Natural killer cell (primary cell): ENCODE measurements around the gene ZBTB21. TPM values are rescaled to one million over a fixed set of nuclear protein-coding genes. Genes with fewer than 3 reads are reported as not detected.

Experiments
- ATAC-seq, 3 donors: fragments of 150-1000 bp in 2 of 3; fragments of 200-7000 bp in 1 of 3; cut with Tn5 transposase; 1 replicate in 1 of 3; 2 replicates in 2 of 3; pipeline ENCODE4 v1.10.0; 2021; ENCODE audit warnings: mild to moderate bottlenecking in 2 of 3, moderate library complexity in 2 of 3
- DNase-seq, 2 donors: peaks; one replicate each; pipeline versions ENCODE4 v3.0.0 to v3.0.0-alpha.2; 2013 to 2021; ENCODE audit warnings: mixed read lengths in 1 of 2
- H3K27ac ChIP-seq: one replicate; pipeline ENCODE4 v1.5.1; 2013; ENCODE audit warnings: mild to moderate bottlenecking, low read length
- H3K27me3 ChIP-seq: one replicate; pipeline ENCODE4 v1.6.1; 2013; ENCODE audit warnings: low read length; ENCODE audit not compliant: control insufficient read depth, insufficient read depth
- H3K36me3 ChIP-seq: one replicate; pipeline ENCODE4 v1.6.1; 2013; ENCODE audit warnings: low read length; ENCODE audit not compliant: control insufficient read depth, insufficient read depth
- H3K4me1 ChIP-seq: one replicate; pipeline ENCODE4 v1.6.1; 2013; ENCODE audit warnings: low read length; ENCODE audit not compliant: control insufficient read depth, insufficient read depth
- H3K4me3 ChIP-seq: one replicate; pipeline ENCODE4 v1.5.1; 2013; ENCODE audit warnings: low read length
- H3K9me3 ChIP-seq: one replicate; pipeline ENCODE4 v1.6.1; 2013; ENCODE audit warnings: low read length; ENCODE audit not compliant: control insufficient read depth, insufficient read depth
- H3K27ac Mint-ChIP-seq, 2 donors: one replicate each; pipeline ENCODE4 v1.8.0; 2022; ENCODE audit warnings: mild to moderate bottlenecking in 2 of 2, mixed read lengths in 2 of 2, moderate library complexity in 1 of 2
- H3K27me3 Mint-ChIP-seq, 2 donors: one replicate each; pipeline ENCODE4 v1.8.0; 2022; ENCODE audit warnings: low read depth in 2 of 2, mixed read lengths in 2 of 2
- H3K36me3 Mint-ChIP-seq: one replicate; pipeline ENCODE4 v1.8.0; 2022; ENCODE audit warnings: mixed read lengths
- H3K4me1 Mint-ChIP-seq, 2 donors: one replicate each; pipeline ENCODE4 v1.8.0; 2022; ENCODE audit warnings: mixed read lengths in 2 of 2
- H3K4me3 Mint-ChIP-seq: one replicate; pipeline ENCODE4 v1.8.0; 2022; ENCODE audit warnings: mild to moderate bottlenecking, moderate library complexity, mixed read lengths
- H3K9me3 Mint-ChIP-seq, 2 donors: one replicate each; pipeline ENCODE4 v1.8.0; 2022; ENCODE audit warnings: mixed read lengths in 2 of 2
- WGBS: methylation state at CpG from one replicate; pipeline ENCODE4 v1.1.7; 2013; ENCODE audit warnings: missing lambda C conversion rate; ENCODE audit not compliant: insufficient coverage; 5-methylcytosine and 5-hydroxymethylcytosine counted together
- intact Hi-C: fragments of 100-400 bp; cut with micrococcal nuclease; formaldehyde crosslinking; loops from one replicate; pipeline ENCODE4 v1.14.2; 2022
- total RNA-seq, 4 donors: library from RNA; stranded (reverse); fragments of 120-200 nt in 1 of 4; gene quantifications; one replicate each; pipeline versions ENCODE4 v1.2.3 to v1.2.4, GENCODE V29; 2013 to 2022
- TF ChIP-seq, protein P1 (sequence below): fragments of 200-600 bp; IDR thresholded peaks from one replicate; pipeline ENCODE4 v1.8.0; 2022; ENCODE audit warnings: antibody characterized with exemption

Gene ZBTB21
- total RNA-seq, 3 donors from 2014 or later (not counting 1 experiment from before 2014, with no cell fraction given), result 78.2 to 113 (median 100) TPM

DNA sequence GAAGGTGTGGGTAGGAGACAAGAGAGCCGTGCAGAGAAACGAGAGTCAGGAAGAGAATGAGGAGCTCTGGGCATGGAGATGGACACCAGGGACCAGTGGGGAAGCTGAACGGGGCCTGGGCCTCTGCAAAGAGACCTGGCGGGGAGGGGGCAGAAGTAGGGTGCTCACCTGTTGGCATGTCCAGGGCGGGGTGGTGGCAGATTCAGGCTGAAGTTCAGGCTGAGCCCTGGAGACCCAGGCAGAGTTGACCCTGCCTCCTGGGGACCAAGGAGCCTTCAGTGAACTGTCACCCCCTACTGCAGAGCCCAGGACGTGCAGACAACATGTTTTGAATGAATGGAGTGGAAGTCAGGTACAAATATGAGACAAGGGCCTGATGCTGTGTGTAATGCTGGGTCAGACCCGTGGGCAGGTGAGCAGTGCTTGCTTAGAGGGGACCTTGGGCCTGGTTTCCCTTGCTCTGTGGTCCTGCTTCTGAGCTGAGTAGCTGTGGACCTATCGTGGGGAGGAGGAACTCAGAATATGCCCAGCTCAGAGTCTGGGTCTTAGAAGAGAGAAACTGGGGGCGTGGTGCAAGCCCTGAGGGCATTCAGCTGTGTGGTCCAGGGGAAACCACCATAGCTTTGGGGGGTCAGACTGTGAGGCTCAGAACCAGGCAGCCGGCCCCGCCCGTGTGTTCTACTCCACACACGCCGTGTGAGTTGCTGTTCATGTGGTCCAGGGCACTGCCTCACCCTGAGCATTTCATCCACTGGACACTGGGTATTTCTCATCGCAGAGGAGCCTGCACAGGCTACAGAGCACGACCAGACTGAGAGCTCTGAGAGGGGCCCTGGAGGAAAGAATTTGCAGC lies 39.6 kb upstream of the ZBTB21 start:
- no peaks in the 10 kb centered on the region for H3K27me3 ChIP-seq
- no peak overlapping the region for H3K4me3 Mint-ChIP-seq
- no peaks in the 10 kb centered on the region for H3K9me3 Mint-ChIP-seq
- peaks cover 27 to 47% of the 10 kb centered on the region in 2 donors for H3K27me3 Mint-ChIP-seq
- H3K9me3 ChIP-seq, result no peaks in the 10 kb centered on the region
- no peak overlapping the region for H3K27ac ChIP-seq
- no peak overlapping the region for H3K27ac Mint-ChIP-seq
- no peak for ATAC-seq
- H3K4me1 ChIP-seq, result peaks cover 7% of the 10 kb centered on the region
- H3K36me3 Mint-ChIP-seq, result no peaks in the 10 kb centered on the region
- no peak for DNase-seq
- peaks cover 0 to 6% of the 10 kb centered on the region in 2 donors for H3K4me1 Mint-ChIP-seq
- TF ChIP-seq, protein P1, sequence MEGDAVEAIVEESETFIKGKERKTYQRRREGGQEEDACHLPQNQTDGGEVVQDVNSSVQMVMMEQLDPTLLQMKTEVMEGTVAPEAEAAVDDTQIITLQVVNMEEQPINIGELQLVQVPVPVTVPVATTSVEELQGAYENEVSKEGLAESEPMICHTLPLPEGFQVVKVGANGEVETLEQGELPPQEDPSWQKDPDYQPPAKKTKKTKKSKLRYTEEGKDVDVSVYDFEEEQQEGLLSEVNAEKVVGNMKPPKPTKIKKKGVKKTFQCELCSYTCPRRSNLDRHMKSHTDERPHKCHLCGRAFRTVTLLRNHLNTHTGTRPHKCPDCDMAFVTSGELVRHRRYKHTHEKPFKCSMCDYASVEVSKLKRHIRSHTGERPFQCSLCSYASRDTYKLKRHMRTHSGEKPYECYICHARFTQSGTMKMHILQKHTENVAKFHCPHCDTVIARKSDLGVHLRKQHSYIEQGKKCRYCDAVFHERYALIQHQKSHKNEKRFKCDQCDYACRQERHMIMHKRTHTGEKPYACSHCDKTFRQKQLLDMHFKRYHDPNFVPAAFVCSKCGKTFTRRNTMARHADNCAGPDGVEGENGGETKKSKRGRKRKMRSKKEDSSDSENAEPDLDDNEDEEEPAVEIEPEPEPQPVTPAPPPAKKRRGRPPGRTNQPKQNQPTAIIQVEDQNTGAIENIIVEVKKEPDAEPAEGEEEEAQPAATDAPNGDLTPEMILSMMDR, result no peak
- H3K36me3 ChIP-seq, result no peaks in the 10 kb centered on the region
- 81% methylated on average over 16 of the region's 16 CpGs for WGBS
- H3K4me3 ChIP-seq, result no peak overlapping the region
- intact Hi-C loops, result no loop called here

DNA sequence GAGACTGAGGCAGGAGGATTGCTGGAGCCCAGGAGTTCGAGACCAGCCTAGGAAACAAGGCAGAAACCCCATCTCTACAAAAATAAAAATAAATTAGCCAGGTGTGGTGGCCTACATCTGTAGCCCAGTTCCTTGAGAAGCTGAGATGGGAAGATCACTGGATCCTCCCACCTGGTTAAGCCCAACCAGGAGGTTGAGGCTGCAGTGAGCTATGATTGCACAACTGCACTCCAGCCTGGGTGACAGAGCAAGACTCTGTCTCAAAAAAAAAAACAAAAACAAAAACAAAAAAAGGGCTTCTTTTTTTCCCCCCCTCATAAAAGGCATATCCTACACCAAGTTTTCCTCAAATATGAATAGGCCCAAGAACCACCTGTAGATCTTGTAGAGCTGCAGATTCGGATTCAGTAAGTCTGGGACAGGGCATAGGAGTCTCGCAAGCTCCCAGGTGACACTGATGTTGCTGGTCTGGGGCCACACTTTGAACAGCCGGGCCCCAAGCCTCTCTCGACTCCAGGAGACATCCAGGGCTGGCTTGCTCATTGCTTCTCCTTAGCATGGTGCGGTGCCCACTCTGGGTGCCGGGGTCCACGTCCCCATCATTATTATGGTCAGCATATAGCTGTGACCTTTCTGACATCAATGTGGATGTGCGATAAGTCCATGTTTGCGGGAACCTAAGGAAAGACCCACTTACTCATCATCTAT lies 38.9 kb upstream of the ZBTB21 start:
- ATAC-seq, result no peak
- Mint-ChIP-seq H3K9me3 (no peaks in the 10 kb centered on the region), H3K4me3 (no peak overlapping the region), H3K27ac (no peak overlapping the region), H3K36me3 (no peaks in the 10 kb centered on the region), H3K27me3 (peaks cover 21 to 40% of the 10 kb centered on the region in 2 donors), H3K4me1 (peaks cover 0 to 6% of the 10 kb centered on the region in 2 donors)
- TF ChIP-seq, protein P1, result no peak
- intact Hi-C loops, result no loop called here
- Histone ChIP-seq H3K4me1 (peaks cover 7% of the 10 kb centered on the region), H3K27me3 (no peaks in the 10 kb centered on the region), H3K4me3 (no peak overlapping the region), H3K9me3 (no peaks in the 10 kb centered on the region), H3K27ac (no peak overlapping the region), H3K36me3 (no peaks in the 10 kb centered on the region)
- WGBS, result 92% methylated on average over 9 of the region's 10 CpGs
- DNase-seq, result no peak

GRCh38 chr21:42047821-42048613 lies 37.9 kb upstream of the ZBTB21 start:
- no peak for ATAC-seq
- no peak for DNase-seq
- 67% methylated on average over 14 of the region's 19 CpGs for WGBS
- Mint-ChIP-seq H3K9me3 (no peaks in the 10 kb centered on the region), H3K27me3 (peaks cover 20 to 33% of the 10 kb centered on the region in 2 donors), H3K36me3 (no peaks in the 10 kb centered on the region), H3K27ac (no peak overlapping the region), H3K4me3 (no peak overlapping the region), H3K4me1 (peaks cover 0 to 6% of the 10 kb centered on the region in 2 donors)
- H3K27ac ChIP-seq, result no peak overlapping the region
- TF ChIP-seq, protein P1, result no peak
- H3K27me3 ChIP-seq, result no peaks in the 10 kb centered on the region
- H3K9me3 ChIP-seq, result no peaks in the 10 kb centered on the region
- no peaks in the 10 kb centered on the region for H3K36me3 ChIP-seq
- H3K4me3 ChIP-seq, result no peak overlapping the region
- intact Hi-C loops, result no loop called here
- H3K4me1 ChIP-seq, result peaks cover 7% of the 10 kb centered on the region
